GM21717 (cell line): ENCODE results near the gene MYOCD.

Source experiments
- ATAC-seq: cut with Tn5 transposase; IDR thresholded peaks from one replicate; pipeline ENCODE4 v1.9.1; 2021; ENCODE audit warnings: mild to moderate bottlenecking, moderate library complexity; ENCODE audit not compliant: unreplicated experiment

MYOCD gene

DNA sequence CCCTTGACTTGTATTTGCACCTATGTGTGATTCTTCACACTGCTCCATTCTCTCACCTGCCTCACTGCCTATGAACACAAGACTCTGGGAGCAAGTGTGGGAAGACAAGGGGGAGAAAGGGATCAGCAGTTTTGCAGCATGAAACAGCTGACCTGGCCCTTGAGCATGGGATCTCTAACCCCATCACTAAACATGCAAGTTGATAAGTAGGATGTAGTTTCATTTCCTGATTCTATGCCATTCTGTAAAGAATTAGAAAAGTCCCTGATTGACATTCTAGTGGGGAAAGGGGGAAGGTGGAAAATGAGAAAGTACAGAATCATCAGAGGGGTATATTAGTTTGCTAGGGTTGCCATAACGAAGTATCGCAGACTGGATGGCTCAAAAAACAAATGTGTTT is 25.3 kb upstream of the MYOCD start:
- no peak for ATAC-seq

- ATAC-seq: no peak
These were observed 24.6 kb upstream of the MYOCD start for GRCh38 chr17:12641084-12641483.

- ATAC-seq: no peak
These were observed 23.7 kb upstream of the MYOCD start for GRCh38 chr17:12642034-12642433.

- ATAC-seq: no peak
These were observed 21.9 kb upstream of the MYOCD start for GRCh38 chr17:12643822-12644221.

GRCh38 chr17:12644623-12645022 is 21.1 kb upstream of the MYOCD start:
- no peak for ATAC-seq

GRCh38 chr17:12646761-12647422 is 18.8 kb upstream of the MYOCD start:
- no peak for ATAC-seq

DNA sequence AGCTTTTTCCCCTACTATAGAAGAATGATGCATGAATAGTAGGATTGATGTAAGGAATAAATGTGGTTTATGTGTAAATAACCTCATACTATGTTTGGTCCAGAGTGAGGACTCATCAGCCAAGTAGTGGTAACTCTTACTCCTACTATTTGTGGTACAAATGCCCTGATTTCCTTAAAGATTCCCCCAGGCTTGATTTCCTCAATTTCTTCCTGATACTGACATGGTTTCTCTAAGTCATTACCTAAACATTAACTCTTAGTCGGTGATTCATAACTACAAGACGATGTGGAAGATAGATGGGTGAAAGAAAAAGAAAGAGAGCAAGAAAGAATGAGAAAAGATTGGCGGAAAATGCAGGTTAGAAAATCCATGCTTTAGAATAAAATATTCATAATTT is 17.2 kb upstream of the MYOCD start:
- ATAC-seq: no peak

DNA sequence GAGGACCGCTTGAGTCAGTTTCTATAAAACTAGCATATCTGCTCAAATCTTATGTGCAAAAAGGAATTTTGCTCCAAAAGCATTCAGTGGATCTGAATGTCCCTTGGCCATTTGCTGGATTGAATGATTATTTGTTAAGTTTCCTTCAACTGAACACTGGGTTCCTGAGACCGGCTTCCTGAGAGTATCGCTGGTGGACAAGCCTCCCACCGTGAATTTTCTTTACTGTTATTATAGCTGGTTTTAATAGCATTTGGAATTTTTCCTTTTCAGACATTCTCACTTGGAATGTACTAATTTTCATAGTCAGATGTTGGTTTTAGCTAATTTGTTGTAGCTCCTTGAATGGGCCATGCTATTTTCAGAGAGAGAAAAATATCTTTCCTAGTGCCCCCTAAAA is 9.8 kb upstream of the MYOCD start:
- ATAC-seq: no peak

DNA sequence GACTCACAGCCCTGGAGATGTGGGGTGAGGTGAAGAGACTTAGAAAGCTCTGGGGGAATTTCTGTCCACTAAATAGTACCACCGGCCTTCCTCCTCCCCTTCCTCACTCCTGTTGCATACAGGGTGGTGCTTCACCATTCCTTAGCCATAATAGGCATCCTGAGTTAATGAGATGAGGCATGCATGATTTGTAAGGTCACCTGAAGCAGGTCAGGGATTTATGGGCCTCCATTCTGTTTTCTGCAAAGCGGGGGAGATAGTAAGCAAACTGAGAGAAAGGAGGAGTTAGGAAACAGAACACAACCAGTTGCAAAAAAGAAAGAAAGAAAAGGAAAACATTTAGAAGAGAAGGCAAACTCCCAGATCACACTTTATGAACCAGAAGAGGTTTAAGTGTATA is 9.3 kb upstream of the MYOCD start:
- ATAC-seq: no peak

GRCh38 chr17:12659500-12659899 is 6.2 kb upstream of the MYOCD start:
- ATAC-seq: no peak

GRCh38 chr17:12664252-12664651 is 1.4 kb upstream of the MYOCD start:
- ATAC-seq: no peak

DNA sequence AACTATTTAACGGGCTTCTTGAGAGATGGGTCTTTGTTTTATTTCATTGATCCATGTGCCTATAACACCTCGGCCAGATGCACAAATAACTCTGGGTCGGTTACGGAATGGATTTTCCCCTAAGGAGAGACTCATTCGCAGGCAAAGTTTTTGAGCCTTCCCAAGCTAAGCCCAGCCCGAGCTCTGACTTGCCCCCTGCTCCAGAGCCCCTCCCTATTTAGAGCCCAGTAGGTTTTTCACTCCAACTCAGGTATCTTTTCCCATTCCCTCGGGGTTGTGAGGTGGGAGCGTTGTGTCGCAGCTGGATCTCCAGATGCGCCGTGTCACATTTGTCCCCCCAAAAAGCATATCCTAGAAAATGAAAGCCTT is 812 bp upstream of the MYOCD start:
- ATAC-seq: no peak

DNA sequence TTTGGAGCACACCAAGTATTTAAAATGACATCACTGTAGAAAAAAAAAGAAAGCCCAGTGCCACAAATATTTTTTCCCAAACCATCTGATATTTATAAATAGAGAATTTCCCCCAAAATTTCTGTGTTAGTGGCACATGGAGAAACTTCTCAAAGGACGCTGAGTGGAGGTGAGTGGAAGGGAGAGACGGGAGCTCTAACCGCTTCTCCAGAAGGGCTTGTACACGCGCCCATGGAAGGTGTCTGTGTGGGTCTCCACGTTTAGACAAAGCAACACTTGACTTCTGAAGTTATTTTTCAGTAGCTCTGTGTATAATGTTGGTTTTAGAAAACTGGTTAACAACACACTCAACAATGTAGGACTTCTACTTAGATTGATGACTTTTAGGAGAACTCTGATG is 1.0 kb downstream of the MYOCD start:
- ATAC-seq: no peak

- ATAC-seq: no peak
These were observed 1.7 kb downstream of the MYOCD start for GRCh38 chr17:12667299-12667958.

DNA sequence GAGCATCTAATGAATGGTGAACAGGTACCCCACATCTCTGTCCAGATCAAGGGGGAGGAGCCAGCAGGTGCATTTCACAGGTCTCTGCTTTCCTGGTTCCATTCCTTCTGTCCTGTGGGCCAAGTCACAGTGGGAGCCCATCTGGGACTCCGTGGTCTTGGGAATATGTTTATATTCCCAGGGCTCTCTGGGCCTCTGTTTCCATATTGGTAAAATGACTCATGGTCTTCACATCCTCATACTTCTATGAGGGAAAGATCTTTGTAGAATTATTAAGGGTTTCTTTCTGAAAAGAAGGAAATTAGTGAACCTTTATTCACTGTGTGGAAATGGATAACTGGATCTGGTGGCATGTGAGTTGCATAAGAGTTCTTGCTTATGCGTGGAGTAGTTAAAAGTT is 6.2 kb downstream of the MYOCD start:
- no peak for ATAC-seq

- no peak for ATAC-seq
These were observed 7.3 kb downstream of the MYOCD start for GRCh38 chr17:12672947-12673346.

GRCh38 chr17:12673788-12674187 is 8.1 kb downstream of the MYOCD start:
- ATAC-seq: no peak

GRCh38 chr17:12680407-12680897 is 14.8 kb downstream of the MYOCD start:
- no peak for ATAC-seq

DNA sequence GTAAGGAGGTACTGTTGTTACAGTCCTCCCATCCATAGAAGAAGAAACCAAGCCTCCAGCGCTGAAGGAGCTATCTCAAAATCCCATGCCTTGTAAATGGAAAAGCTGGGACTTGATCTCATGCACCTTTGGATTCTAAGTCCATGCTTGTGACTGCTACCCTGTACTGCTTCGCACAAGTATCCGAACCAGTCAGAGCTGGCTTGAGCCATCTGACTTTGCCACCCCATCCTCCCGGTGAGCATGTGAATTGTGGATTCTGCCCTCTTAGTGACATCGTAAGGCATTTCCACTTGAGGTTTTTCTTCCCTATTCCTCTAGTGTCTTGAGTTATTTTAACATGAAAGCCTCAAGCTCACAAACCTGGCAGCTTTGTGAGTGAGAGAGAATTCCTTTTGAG is 15.3 kb downstream of the MYOCD start:
- no peak for ATAC-seq

DNA sequence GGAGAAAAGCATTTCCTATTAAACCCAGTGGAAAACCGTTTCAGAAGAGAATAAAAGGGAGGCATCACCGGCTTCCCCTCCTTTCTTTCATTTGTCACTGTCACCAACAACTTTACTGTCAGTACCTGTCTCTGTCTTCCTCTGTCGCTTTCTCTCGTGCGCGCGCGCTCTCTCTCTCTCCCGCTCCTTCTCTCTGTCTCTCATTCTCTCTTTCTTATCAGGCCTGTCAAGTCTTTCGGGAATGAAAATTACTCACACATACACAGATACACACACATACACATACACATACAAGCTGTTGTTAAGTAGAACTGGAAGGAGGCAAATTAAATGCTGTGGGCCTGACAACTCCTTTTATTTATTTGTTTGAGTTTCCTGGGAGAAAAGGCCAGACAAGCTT is 17.6 kb downstream of the MYOCD start:
- ATAC-seq: no peak

DNA sequence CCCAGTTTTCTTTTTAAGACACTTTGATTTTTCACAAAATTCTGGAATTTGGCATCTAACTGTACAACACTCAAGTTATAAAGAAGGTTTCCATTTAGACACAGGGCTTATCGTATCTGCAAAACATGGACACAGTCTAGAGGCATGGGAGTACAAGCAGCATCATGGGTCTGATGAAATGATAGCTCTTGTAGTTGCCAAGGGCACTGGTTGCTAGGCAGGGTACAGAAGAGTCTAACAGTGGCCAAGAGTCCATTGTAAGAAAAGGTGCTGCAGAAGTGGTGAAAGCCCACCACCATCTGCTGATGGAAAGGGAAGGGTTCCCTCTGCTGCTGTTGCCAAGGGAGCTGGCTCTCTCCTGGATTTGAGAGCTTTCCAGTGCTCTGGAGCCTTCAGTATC is 20.8 kb downstream of the MYOCD start:
- no peak for ATAC-seq

- no peak for ATAC-seq
These were observed 22.7 kb downstream of the MYOCD start for GRCh38 chr17:12688382-12688781.

DNA sequence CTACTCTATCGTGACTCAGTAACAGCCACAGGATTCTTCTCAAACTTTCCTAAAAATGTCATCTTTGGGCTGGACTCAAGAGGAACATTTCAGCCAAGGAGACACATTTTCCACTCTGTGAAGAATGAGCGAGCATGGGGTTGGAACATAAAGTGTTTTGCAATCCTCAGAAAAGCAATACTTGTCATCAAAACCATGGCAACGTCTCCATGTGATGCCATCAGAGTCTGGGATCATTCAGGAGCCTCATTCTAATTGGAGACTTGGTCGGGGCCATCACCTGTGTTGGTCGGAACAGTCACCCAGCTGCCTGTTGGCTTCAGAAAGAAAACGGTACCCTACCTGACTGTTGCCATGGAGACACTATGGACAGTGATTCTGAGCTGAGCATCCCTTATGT is 25.5 kb downstream of the MYOCD start:
- no peak for ATAC-seq
